ENCODE results near the gene UCK2. TPM values are rescaled to one million over a fixed set of nuclear protein-coding genes. Genes with fewer than 3 reads are reported as not detected.
A peak's percentile ranks its signal among the peaks of the same experiment; 100 is the strongest.

The UCK2 gene
- total and polyA plus RNA-seq, 11 donors = 4.5 to 53.7 (median 13.9) TPM

DNA sequence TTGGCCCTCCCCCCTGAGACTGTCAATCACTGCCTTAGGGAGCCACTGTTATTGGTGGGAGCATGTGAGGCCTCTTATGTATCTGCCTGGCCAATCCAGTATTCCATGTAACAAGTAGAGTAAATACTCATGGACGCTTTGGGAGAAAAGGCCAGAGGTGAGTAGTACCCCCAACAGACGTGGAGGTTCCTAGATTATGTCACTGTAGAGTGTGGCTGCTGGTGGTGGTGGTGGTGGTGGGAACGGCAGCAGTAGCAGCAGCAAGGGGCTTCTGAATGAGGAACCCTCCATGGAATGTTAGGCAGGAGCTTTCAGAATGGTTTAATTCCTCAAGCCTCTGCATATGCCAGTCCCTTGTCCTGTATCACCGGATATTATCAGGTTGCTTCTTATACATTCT, 118.5 kb downstream of the UCK2 start:
- Histone ChIP-seq H3K27me3 (no peaks in the 10 kb centered on the region), H3K27ac (no peak overlapping the region), H3K4me1 (peaks cover 0 to 3% (median 0%) of the 10 kb centered on the region in 12 donors), H3K9me3 (no peaks in the 10 kb centered on the region), H3K4me3 (no peak overlapping the region), H3K36me3 (no peaks in the 10 kb centered on the region)
- ATAC-seq (no peak), DNase-seq (no peak)
- intact Hi-C loops (cut with DNase I) = no loop called here
- WGBS, 4 donors = 72 to 93% (median 74%) methylated on average over 4 of the region's 4 CpGs
- TF ChIP-seq, protein P1, sequence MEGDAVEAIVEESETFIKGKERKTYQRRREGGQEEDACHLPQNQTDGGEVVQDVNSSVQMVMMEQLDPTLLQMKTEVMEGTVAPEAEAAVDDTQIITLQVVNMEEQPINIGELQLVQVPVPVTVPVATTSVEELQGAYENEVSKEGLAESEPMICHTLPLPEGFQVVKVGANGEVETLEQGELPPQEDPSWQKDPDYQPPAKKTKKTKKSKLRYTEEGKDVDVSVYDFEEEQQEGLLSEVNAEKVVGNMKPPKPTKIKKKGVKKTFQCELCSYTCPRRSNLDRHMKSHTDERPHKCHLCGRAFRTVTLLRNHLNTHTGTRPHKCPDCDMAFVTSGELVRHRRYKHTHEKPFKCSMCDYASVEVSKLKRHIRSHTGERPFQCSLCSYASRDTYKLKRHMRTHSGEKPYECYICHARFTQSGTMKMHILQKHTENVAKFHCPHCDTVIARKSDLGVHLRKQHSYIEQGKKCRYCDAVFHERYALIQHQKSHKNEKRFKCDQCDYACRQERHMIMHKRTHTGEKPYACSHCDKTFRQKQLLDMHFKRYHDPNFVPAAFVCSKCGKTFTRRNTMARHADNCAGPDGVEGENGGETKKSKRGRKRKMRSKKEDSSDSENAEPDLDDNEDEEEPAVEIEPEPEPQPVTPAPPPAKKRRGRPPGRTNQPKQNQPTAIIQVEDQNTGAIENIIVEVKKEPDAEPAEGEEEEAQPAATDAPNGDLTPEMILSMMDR (IDR thresholded peaks at IDR 0.05) = no peak
- TF ChIP-seq POLR2A (IDR thresholded peaks at IDR 0.05) = no peak

DNA sequence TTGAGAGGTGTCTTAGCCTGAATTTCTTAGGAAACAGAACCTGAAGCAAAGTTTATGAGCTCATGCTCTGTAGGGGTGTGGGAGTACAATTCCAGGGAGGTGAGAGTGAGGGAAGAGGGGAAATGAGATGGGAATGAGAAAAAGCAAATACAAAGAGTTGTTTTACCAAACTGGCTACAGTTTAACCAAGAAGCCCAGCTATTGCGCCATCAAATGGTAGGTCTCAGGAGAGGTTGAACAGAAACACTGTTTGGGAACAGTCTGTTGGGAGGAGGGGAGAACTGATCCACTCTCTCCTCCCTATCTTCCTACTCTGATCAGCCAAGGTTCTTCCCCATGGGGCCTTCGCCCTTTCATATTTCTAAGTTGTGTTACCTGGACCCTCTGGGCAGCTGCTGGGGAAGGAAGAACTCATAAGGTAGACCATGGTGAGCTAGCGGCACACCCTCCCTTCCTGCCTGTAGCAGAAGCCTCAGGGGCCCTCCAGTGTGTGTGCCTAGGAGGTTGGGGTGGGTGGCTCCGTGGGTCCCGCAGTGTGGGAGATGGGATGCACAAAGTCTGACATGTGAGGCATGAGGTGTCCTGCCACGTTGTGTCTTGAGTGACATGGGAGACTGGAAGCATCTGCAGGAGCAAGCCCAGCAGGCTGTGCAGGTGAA, 120.5 kb downstream of the UCK2 start:
- Histone ChIP-seq H3K36me3 (no peaks in the 10 kb centered on the region), H3K27ac (no peak overlapping the region), H3K4me3 (no peak overlapping the region), H3K27me3 (no peaks in the 10 kb centered on the region), H3K9me3 (no peaks in the 10 kb centered on the region), H3K4me1 (peaks cover 0 to 3% (median 0%) of the 10 kb centered on the region in 12 donors)
- intact Hi-C loops (cut with DNase I) = no loop called here
- WGBS, 4 donors = 82 to 88% (median 87%) methylated on average over 6 of the region's 6 CpGs
- TF ChIP-seq, protein P1 (IDR thresholded peaks at IDR 0.05) = no peak
- TF ChIP-seq POLR2A (IDR thresholded peaks at IDR 0.05) = no peak
- no peak for DNase-seq
- ATAC-seq = peak in 1 of 4 donors; percentile 15

DNA sequence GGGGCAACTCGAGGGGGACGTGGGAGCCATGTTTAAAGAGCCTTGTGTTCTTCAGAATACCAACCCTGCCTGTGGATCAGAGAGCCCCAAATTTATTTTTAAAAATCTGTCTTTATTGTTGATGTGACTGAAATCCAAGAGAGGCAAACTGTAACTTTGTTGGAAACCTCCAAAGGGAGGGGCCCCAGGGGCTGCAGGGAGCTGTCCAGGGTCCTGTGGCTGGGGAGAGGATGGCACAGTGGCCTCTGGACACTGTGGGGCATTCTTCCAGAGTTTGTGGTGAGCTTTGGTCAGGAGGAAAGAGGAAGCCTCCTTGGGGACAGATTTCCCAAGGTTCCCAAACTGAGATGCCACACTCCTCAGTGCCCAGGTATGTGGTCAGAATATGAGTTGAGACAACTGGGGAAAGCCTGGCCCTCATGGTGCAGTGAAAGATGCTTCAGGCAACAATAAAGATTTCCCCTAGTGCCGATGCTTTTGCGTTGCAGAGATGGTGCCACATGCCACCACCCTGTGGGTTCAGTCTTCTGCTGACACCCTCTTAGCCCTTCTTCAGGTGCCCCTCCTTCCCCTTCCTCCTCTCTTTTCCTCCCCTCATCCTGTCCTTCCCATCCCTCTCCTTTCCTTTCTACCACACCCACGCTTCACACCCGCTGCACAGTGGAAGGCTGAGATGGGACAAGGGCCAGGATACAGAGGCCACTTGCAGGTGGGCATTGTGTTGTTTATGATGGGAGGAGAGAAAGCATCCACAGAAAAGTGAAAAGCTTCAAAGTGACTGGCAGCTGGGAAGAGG, 122.1 kb downstream of the UCK2 start:
- WGBS, 4 donors = 65 to 77% (median 70%) methylated on average over 6 of the region's 6 CpGs
- ATAC-seq = peak in 2 of 4 donors; percentile 39 to 49
- intact Hi-C loops (cut with DNase I) = no loop called here

DNA sequence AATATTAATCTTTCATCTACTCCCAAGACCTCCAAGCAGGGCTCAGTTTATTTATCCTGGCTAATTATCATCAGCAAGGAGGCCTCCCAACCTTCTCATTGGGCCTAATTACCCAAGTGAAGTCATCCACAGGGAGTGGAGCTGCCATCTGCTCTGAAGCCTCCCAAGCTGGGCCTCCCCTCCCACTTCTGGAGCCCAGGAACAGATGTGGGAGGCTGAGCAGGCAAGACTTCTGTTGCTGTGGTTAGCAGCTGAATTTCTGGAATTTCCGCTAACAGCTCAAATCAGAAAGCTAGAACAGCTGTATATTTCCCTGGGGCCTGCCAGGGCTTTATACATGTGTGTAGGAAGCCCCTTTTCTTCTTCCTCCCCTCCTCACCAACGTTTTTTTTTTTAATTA, 127.5 kb downstream of the UCK2 start:
- ATAC-seq (peak in 3 of 4 donors; percentile 32 to 92 (median 88)), DNase-seq (peak in 4 of 5 donors; percentile 29 to 51 (median 42))
- Histone ChIP-seq H3K4me3 (no peak overlapping the region), H3K9me3 (no peaks in the 10 kb centered on the region), H3K27me3 (no peaks in the 10 kb centered on the region), H3K36me3 (no peaks in the 10 kb centered on the region), H3K4me1 (no peaks in the 10 kb centered on the region), H3K27ac (peak overlapping the region in 1 of 12 donors; percentile 7)
- 41 to 47% (median 44%) methylated on average over 2 of the region's 2 CpGs for WGBS, 4 donors
- intact Hi-C loops (cut with DNase I) = no loop called here
- no peak for TF ChIP-seq POLR2A (IDR thresholded peaks at IDR 0.05)
- TF ChIP-seq, protein P1 (IDR thresholded peaks at IDR 0.05) = no peak

More for the DNA sequence above, 122.1 kb downstream of the UCK2 start:
- no peak for TF ChIP-seq POLR2A (IDR thresholded peaks at IDR 0.05)
- TF ChIP-seq, protein P1 (IDR thresholded peaks at IDR 0.05) = no peak
- DNase-seq = no peak
- Histone ChIP-seq H3K9me3 (no peaks in the 10 kb centered on the region), H3K4me3 (no peak overlapping the region), H3K27me3 (no peaks in the 10 kb centered on the region), H3K4me1 (peaks cover 0 to 3% (median 0%) of the 10 kb centered on the region in 12 donors), H3K36me3 (no peaks in the 10 kb centered on the region), H3K27ac (no peak overlapping the region)

All from heart left ventricle (tissue), 16 donors.